Heart left ventricle (tissue), 13 donors: Measurements from ENCODE around the gene GDF7.

ENCODE experiments used
- CTCF ChIP-seq, 12 donors: fragments of 200-600 bp; sonication (generic) in 4 of 12; IDR thresholded peaks; one replicate each; pipeline versions ENCODE4 v1.5.0 to v1.8.0; 2018 to 2022; ENCODE audit warnings: antibody characterized with exemption in 12 of 12, mild to moderate bottlenecking in 5 of 12
- POLR2A ChIP-seq, 2 donors: fragments of 450-650 bp; IDR thresholded peaks; one replicate each; pipeline ENCODE4 v1.6.1; 2017; ENCODE audit warnings: antibody characterized with exemption in 2 of 2, mild to moderate bottlenecking in 2 of 2, moderate library complexity in 2 of 2
- donor health status: ischemic (EF 13 %, LVEDD 7.1; RV severe dilation, severe dysfunction).
- donor health status: DM: no; HTN: yes; CAD: no.
- donor health status: DM: no; HTN: no; CAD: no.
- donor health status: ischemic (EF 25% LVEDD 6.9; RV normal size, moderate dysfunction).
- donor health status: ischemic (EF 25% LVEDD 5.7; RV mildly dilated, moderate dysfunction).
- donor health status: ischemic (EF 35%, LVEDD 5.7; RV mildly dilated, moderate dysfunction).
- donor health status: nonischemic (EF 11% LVEDD 7.7; RV severe dilation, severe dysfunction).
- donor health status: DM: yes; HTN: yes; CAD: no.
- donor health status: PGD.
- donor health status: ischemic (EF 29% LVEDD 5.4; RV normal size, mild dysfunction).
- donor health status: nonischemic (EF 23%, LVEDD 6.1; RV moderate dilation, normal function).

DNA sequence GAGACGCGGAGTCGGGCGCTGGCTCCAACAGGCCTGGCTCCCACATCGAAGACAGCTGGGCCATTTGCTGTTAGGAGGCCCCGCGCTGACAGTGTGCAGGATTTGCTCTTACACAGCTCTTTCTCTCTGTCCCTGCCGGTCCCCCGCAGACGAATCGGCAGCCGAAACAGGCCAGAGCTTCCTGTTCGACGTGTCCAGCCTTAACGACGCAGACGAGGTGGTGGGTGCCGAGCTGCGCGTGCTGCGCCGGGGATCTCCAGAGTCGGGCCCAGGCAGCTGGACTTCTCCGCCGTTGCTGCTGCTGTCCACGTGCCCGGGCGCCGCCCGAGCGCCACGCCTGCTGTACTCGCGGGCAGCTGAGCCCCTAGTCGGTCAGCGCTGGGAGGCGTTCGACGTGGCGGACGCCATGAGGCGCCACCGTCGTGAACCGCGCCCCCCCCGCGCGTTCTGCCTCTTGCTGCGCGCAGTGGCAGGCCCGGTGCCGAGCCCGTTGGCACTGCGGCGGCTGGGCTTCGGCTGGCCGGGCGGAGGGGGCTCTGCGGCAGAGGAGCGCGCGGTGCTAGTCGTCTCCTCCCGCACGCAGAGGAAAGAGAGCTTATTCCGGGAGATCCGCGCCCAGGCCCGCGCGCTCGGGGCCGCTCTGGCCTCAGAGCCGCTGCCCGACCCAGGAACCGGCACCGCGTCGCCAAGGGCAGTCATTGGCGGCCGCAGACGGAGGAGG lies 3.5 kb downstream of the GDF7 start:
- TF ChIP-seq CTCF (IDR thresholded peaks at IDR 0.05): no peak
- no peak for TF ChIP-seq POLR2A (IDR thresholded peaks at IDR 0.05)
